Measurements from ENCODE around the gene LAMA2. TPM values are rescaled to one million over a fixed set of nuclear protein-coding genes. Genes with fewer than 3 reads are reported as not detected.

Gene LAMA2
- total and polyA plus RNA-seq, 2 of the 13 experiments (the other 11 are each of a cell fraction or from before 2014, with no cell fraction given) = 0.11 to 0.28 TPM

DNA sequence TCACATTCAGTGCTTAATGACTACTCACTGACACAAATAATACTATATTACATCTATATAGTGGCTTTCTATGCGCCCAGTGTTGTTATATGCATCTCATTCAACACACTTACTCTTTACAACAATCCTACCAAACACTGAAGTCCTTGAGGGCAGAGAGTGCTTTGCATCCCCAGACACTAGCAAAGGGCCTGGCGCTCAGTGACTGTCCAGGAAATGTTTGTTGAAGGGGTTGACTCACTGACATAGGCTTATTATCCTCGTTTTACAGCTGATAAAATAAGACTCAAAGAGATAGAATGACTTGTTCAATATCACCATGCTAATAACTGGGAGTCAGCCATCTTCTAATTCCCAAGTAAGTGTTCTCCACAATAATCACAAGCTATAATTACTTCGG lies 663.8 kb downstream of the LAMA2 start:
- in situ Hi-C loops (cut with HindIII; ENCODE audit: extremely low pct_ligation_motif_present, low pct_unique_long_range_greater_than_20kb) (no loop called here), intact Hi-C loops (cut with micrococcal nuclease; ENCODE audit: unreplicated experiment) (no loop called here)
- WGBS (ENCODE audit: low lambda C conversion rate) = 83% methylated on average over 4 of the region's 4 CpGs
- no peaks in the 10 kb centered on the region for H3K4me1 ChIP-seq (ENCODE audit: insufficient read depth, low read length)
- ChIA-PET CTCF (ENCODE audit: low intra/inter-chr PET ratio, low total read pairs) (no interaction called here), POLR2A (no interaction called here)
- H3K9me3 ChIP-seq (ENCODE audit: low read length) = no peaks in the 10 kb centered on the region
- FAIRE-seq (no peak), DNase-seq (ENCODE audit: low spot score) (no peak), ATAC-seq (no peak)
- no peaks in the 10 kb centered on the region; a peak in 1 of 5 replicates for H3K36me3 ChIP-seq (replicated peaks in 1 of 2; ENCODE audit: control insufficient read depth in 1 of 2, insufficient read depth in 2 of 2, low read length in 2 of 2)
- no TSS peak for BruUV-seq (replicated peaks)
- TF ChIP-seq, protein P1, sequence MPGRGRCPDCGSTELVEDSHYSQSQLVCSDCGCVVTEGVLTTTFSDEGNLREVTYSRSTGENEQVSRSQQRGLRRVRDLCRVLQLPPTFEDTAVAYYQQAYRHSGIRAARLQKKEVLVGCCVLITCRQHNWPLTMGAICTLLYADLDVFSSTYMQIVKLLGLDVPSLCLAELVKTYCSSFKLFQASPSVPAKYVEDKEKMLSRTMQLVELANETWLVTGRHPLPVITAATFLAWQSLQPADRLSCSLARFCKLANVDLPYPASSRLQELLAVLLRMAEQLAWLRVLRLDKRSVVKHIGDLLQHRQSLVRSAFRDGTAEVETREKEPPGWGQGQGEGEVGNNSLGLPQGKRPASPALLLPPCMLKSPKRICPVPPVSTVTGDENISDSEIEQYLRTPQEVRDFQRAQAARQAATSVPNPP (CRISPR knock-in tag; IDR thresholded peaks at IDR 0.05) = no peak
- TF ChIP-seq ZNF256 (CRISPR knock-in tag; conservative IDR thresholded peaks at IDR 0.05) = no peak
- TF ChIP-seq GATAD1 (CRISPR knock-in tag; IDR thresholded peaks at IDR 0.05) = no peak
- TF ChIP-seq MTA3 (CRISPR knock-in tag; IDR thresholded peaks at IDR 0.05) = no peak
- TF ChIP-seq ZNF207 (IDR thresholded peaks at IDR 0.05; ENCODE audit: borderline replicate concordance) = no peak
- no peak for TF ChIP-seq NFIC (IDR thresholded peaks at IDR 0.05; ENCODE audit: low read length)
- no peak for TF ChIP-seq MXI1 (IDR thresholded peaks at IDR 0.05; ENCODE audit: borderline replicate concordance, low read depth, low read length)
- no peak for TF ChIP-seq ZNF44 (CRISPR knock-in tag; IDR thresholded peaks at IDR 0.05)
- no peak for TF ChIP-seq SOX5 (CRISPR knock-in tag; IDR thresholded peaks at IDR 0.05; ENCODE audit: borderline replicate concordance)
- TF ChIP-seq, protein P2, sequence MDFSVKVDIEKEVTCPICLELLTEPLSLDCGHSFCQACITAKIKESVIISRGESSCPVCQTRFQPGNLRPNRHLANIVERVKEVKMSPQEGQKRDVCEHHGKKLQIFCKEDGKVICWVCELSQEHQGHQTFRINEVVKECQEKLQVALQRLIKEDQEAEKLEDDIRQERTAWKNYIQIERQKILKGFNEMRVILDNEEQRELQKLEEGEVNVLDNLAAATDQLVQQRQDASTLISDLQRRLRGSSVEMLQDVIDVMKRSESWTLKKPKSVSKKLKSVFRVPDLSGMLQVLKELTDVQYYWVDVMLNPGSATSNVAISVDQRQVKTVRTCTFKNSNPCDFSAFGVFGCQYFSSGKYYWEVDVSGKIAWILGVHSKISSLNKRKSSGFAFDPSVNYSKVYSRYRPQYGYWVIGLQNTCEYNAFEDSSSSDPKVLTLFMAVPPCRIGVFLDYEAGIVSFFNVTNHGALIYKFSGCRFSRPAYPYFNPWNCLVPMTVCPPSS (IDR thresholded peaks at IDR 0.05) = no peak
- TF ChIP-seq PCBP2 (optimal IDR thresholded peaks at IDR 0.05; ENCODE audit: low read depth, low read length, poor library complexity, severe bottlenecking) = no peak
- no peak for TF ChIP-seq SAP130 (CRISPR knock-in tag; IDR thresholded peaks at IDR 0.05; ENCODE audit: low read depth)
- no peak for TF ChIP-seq GTF2F1 (IDR thresholded peaks at IDR 0.05; ENCODE audit: low read length)
- TF ChIP-seq CREB1 (IDR thresholded peaks at IDR 0.05) = no peak
- TF ChIP-seq CREB1 (CRISPR knock-in tag; IDR thresholded peaks at IDR 0.05) = no peak
- TF ChIP-seq ZNF136 (CRISPR knock-in tag; IDR thresholded peaks at IDR 0.05; ENCODE audit: low read depth) = no peak
- no peak for TF ChIP-seq ZNF607 (CRISPR knock-in tag; IDR thresholded peaks at IDR 0.05; ENCODE audit: borderline replicate concordance)
- no peak for TF ChIP-seq SRSF1 (optimal IDR thresholded peaks at IDR 0.05; ENCODE audit: low read depth, low read length)
- H3K79me2 ChIP-seq (ENCODE audit: insufficient read depth, low read length) = no peaks in the 10 kb centered on the region
- no peak overlapping the region for H3K4me2 ChIP-seq (ENCODE audit: low read depth, low read length)
- H3K4me3 ChIP-seq (replicated peaks in 1 of 3; ENCODE audit: insufficient read depth in 1 of 3, low read depth in 2 of 3, low read length in 3 of 3) = no peak overlapping the region
- no peaks in the 10 kb centered on the region for H3K27me3 ChIP-seq (ENCODE audit: control insufficient read depth in 1 of 2, insufficient read depth in 2 of 2, low read length in 2 of 2)
- H4K20me1 ChIP-seq (ENCODE audit: insufficient read depth, low read length) = no peaks in the 10 kb centered on the region
- H3K9ac ChIP-seq (ENCODE audit: insufficient read depth, low read depth, low read length) = no peak overlapping the region
- no peak overlapping the region for H2AFZ ChIP-seq (ENCODE audit: low read length)
- no peak overlapping the region for H3K27ac ChIP-seq (ENCODE audit: extremely low read length, insufficient read depth, low read length)

Data from HepG2 (cell line).